HEK293 (cell line): ENCODE results near the gene DPT.
A peak's percentile ranks its signal among the peaks of the same experiment; 100 is the strongest.

ENCODE experiments used
- BCL11B ChIP-seq: fragments of 450-650 bp; formaldehyde crosslinking; IDR thresholded peaks from 2 replicates; pipeline ENCODE4 v1.5.1; 2016; ENCODE audit warnings: low read depth, missing biosample characterization, missing genetic modification characterization
- HOXD13 ChIP-seq: sonication (generic); formaldehyde crosslinking; IDR thresholded peaks from 2 replicates; pipeline ENCODE4 v1.8.0; 2022; ENCODE audit warnings: missing genetic modification reagents, borderline replicate concordance
- KLF9 ChIP-seq: fragments of 450-650 bp; formaldehyde crosslinking; IDR thresholded peaks from 2 replicates; pipeline ENCODE4 v1.5.1; 2016; ENCODE audit warnings: missing biosample characterization, missing genetic modification characterization, low read depth
- PATZ1 ChIP-seq: fragments of 450-650 bp; formaldehyde crosslinking; IDR thresholded peaks from 2 replicates; pipeline ENCODE4 v1.5.1; 2016; ENCODE audit warnings: missing biosample characterization, missing genetic modification characterization
- PBX3 ChIP-seq: sonication (generic); formaldehyde crosslinking; IDR thresholded peaks from 2 replicates; pipeline ENCODE4 v1.8.1; 2022; ENCODE audit warnings: mild to moderate bottlenecking, moderate library complexity, missing genetic modification reagents
- TCF7L2 ChIP-seq: IDR thresholded peaks from 2 replicates; pipeline ENCODE4 v1.6.1; 2011; ENCODE audit warnings: low read depth, mild to moderate bottlenecking, inconsistent platforms, low read length, moderate library complexity, borderline replicate concordance
- ZBTB10 ChIP-seq: fragments of 450-650 bp; formaldehyde crosslinking; IDR thresholded peaks from 2 replicates; pipeline ENCODE4 v1.5.1; 2016; ENCODE audit warnings: missing biosample characterization, missing genetic modification characterization
- ZBTB20 ChIP-seq: fragments of 450-650 bp; formaldehyde crosslinking; IDR thresholded peaks from 2 replicates; pipeline ENCODE4 v1.5.1; 2016; ENCODE audit warnings: missing biosample characterization, missing genetic modification characterization
- ZNF10 ChIP-seq: fragments of 450-650 bp; formaldehyde crosslinking; IDR thresholded peaks from 2 replicates; pipeline ENCODE4 v1.5.1; 2017; ENCODE audit warnings: missing biosample characterization, missing genetic modification characterization
- ZNF175 ChIP-seq: fragments of 450-650 bp; formaldehyde crosslinking; IDR thresholded peaks from 2 replicates; pipeline ENCODE4 v1.5.1; 2016; ENCODE audit warnings: missing biosample characterization, missing genetic modification characterization
- ZNF223 ChIP-seq: fragments of 450-650 bp; formaldehyde crosslinking; IDR thresholded peaks from 2 replicates; pipeline ENCODE4 v1.5.1; 2016; ENCODE audit warnings: missing biosample characterization, missing genetic modification characterization
- ZNF266 ChIP-seq: fragments of 450-650 bp; formaldehyde crosslinking; IDR thresholded peaks from 2 replicates; pipeline ENCODE4 v1.5.1; 2016; ENCODE audit warnings: missing biosample characterization, missing genetic modification characterization, low read depth
- ZNF274 ChIP-seq, 2 experiments: fragments of 200-500 bp in 1 of 2; fragments of 450-650 bp in 1 of 2; sonication (Bioruptor generic) in 1 of 2; formaldehyde crosslinking in 1 of 2; IDR thresholded peaks; 2 replicates each; pipeline versions ENCODE4 v1.5.1 to v1.6.1; 2014 to 2016; ENCODE audit warnings: borderline replicate concordance in 1 of 2, inconsistent platforms in 1 of 2, low read length in 1 of 2, missing biosample characterization in 1 of 2, missing genetic modification characterization in 1 of 2
- ZNF324 ChIP-seq: fragments of 450-650 bp; formaldehyde crosslinking; IDR thresholded peaks from 2 replicates; pipeline ENCODE4 v1.5.1; 2016; ENCODE audit warnings: missing biosample characterization, missing genetic modification characterization
- ZNF350 ChIP-seq: fragments of 450-650 bp; formaldehyde crosslinking; IDR thresholded peaks from 2 replicates; pipeline ENCODE4 v1.5.0; 2017; ENCODE audit warnings: missing biosample characterization, mild to moderate bottlenecking, missing genetic modification characterization
- ZNF398 ChIP-seq: fragments of 450-650 bp; formaldehyde crosslinking; IDR thresholded peaks from 2 replicates; pipeline ENCODE4 v1.5.1; 2017; ENCODE audit warnings: missing biosample characterization, missing genetic modification characterization
- ZNF426 ChIP-seq: fragments of 450-650 bp; formaldehyde crosslinking; IDR thresholded peaks from 2 replicates; pipeline ENCODE4 v1.5.1; 2017; ENCODE audit warnings: missing biosample characterization, missing genetic modification characterization, mild to moderate bottlenecking, inconsistent platforms, moderate library complexity
- ZNF501 ChIP-seq: fragments of 450-650 bp; formaldehyde crosslinking; IDR thresholded peaks from 2 replicates; pipeline ENCODE4 v1.5.1; 2016; ENCODE audit warnings: missing biosample characterization, missing genetic modification characterization
- ZNF514 ChIP-seq: fragments of 450-650 bp; formaldehyde crosslinking; IDR thresholded peaks from 2 replicates; pipeline ENCODE4 v1.5.1; 2016; ENCODE audit warnings: missing biosample characterization, missing genetic modification characterization
- ZNF518A ChIP-seq: fragments of 450-650 bp; formaldehyde crosslinking; conservative IDR thresholded peaks from 2 replicates; pipeline ENCODE4 v1.5.1; 2016; ENCODE audit warnings: low read depth, missing biosample characterization, missing genetic modification characterization
- ZNF558 ChIP-seq: fragments of 450-650 bp; formaldehyde crosslinking; IDR thresholded peaks from 2 replicates; pipeline ENCODE4 v1.5.1; 2016; ENCODE audit warnings: missing biosample characterization, missing genetic modification characterization
- ZNF561 ChIP-seq: fragments of 450-650 bp; IDR thresholded peaks from 2 replicates; pipeline ENCODE4 v1.5.1; 2018; ENCODE audit warnings: missing biosample characterization, missing genetic modification characterization, borderline replicate concordance
- ZNF629 ChIP-seq: fragments of 450-650 bp; formaldehyde crosslinking; IDR thresholded peaks from 2 replicates; pipeline ENCODE4 v1.5.1; 2017; ENCODE audit warnings: missing biosample characterization, missing genetic modification characterization
- ZNF654 ChIP-seq: fragments of 450-650 bp; formaldehyde crosslinking; IDR thresholded peaks from 2 replicates; pipeline ENCODE4 v1.5.1; 2016; ENCODE audit warnings: low read depth, missing biosample characterization, missing genetic modification characterization
- ZNF664 ChIP-seq: fragments of 450-650 bp; formaldehyde crosslinking; IDR thresholded peaks from 2 replicates; pipeline ENCODE4 v1.5.1; 2016; ENCODE audit warnings: missing biosample characterization, missing genetic modification characterization
- ZNF792 ChIP-seq: fragments of 450-650 bp; formaldehyde crosslinking; IDR thresholded peaks from 2 replicates; pipeline ENCODE4 v1.5.1; 2016; ENCODE audit warnings: missing biosample characterization, missing genetic modification characterization
- ZXDB ChIP-seq: fragments of 450-650 bp; formaldehyde crosslinking; IDR thresholded peaks from 2 replicates; pipeline ENCODE4 v1.5.1; 2016; ENCODE audit warnings: missing biosample characterization, missing genetic modification characterization

DPT gene

GRCh38 chr1:168752171-168752832 lies 23.3 kb upstream of the DPT start (continued):
- TF ChIP-seq ZNF664 (tag by site-specific recombination) (no peak), PBX3 (CRISPR knock-in tag) (no peak), ZNF266 (tag by site-specific recombination) (no peak), ZNF514 (tag by site-specific recombination) (no peak), ZNF175 (no peak), ZNF426 (tag by site-specific recombination) (no peak), KLF9 (tag by site-specific recombination) (peak; percentile 42; the same call in 1 of the 2 replicates), ZNF792 (tag by site-specific recombination) (no peak), ZNF654 (tag by site-specific recombination) (no peak), TCF7L2 (no peak), BCL11B (tag by site-specific recombination) (0 out of 2 replicates have a peak, but pooled peaks have one; percentile 17), ZBTB10 (tag by site-specific recombination) (no peak), ZNF629 (tag by site-specific recombination) (peak; percentile 63), HOXD13 (CRISPR knock-in tag) (no peak), ZNF501 (tag by site-specific recombination) (no peak), ZNF10 (no peak), ZBTB20 (peak; percentile 27; the same call in 1 of the 2 replicates), ZNF324 (tag by site-specific recombination) (no peak), ZNF558 (tag by site-specific recombination) (0 out of 2 replicates have a peak, but pooled peaks have one; percentile 51), ZNF350 (tag by site-specific recombination) (no peak), ZNF518A (tag by site-specific recombination) (peak; percentile 52), ZNF398 (peak; percentile 58), ZNF561 (tag by site-specific recombination) (peak; percentile 43; the same call in 1 of the 2 replicates), PATZ1 (peak; percentile 21; the same call in 1 of the 2 replicates), ZXDB (tag by site-specific recombination) (0 out of 2 replicates have a peak, but pooled peaks have one; percentile 32), ZNF274 (IDR thresholded peaks at IDR 0.05; ENCODE audit: low read length) (no peak), ZNF274 (tag by site-specific recombination; IDR thresholded peaks at IDR 0.05; ENCODE audit: borderline replicate concordance) (no peak), ZNF223 (tag by site-specific recombination) (no peak)
